Lower leg skin (tissue), 4 donors: Measurements from ENCODE around the gene ABCD2. TPM values are rescaled to one million over a fixed set of nuclear protein-coding genes. Genes with fewer than 3 reads are reported as not detected.

ENCODE experiments used
- DNase-seq, 2 donors: peaks; one replicate each; pipeline ENCODE4 v3.0.0-alpha.2; 2019; ENCODE audit warnings: low spot score in 2 of 2
- H3K4me3 ChIP-seq: fragments of 200-600 bp; sonication (generic); 2 replicates; pipeline ENCODE4 v1.5.1; 2017; ENCODE audit warnings: mild to moderate bottlenecking, low read depth; ENCODE audit not compliant: poor library complexity, severe bottlenecking
- CTCF ChIP-seq, 3 donors: fragments of 450-650 bp; IDR thresholded peaks; one replicate each; pipeline ENCODE4 v1.5.1; 2016; ENCODE audit warnings: antibody characterized with exemption in 3 of 3, mild to moderate bottlenecking in 3 of 3, moderate library complexity in 2 of 3
- POLR2A ChIP-seq, 2 donors: fragments of 450-650 bp; IDR thresholded peaks; one replicate each; pipeline ENCODE4 v1.6.1; 2016 to 2017; ENCODE audit warnings: antibody characterized with exemption in 2 of 2, mild to moderate bottlenecking in 1 of 2, moderate library complexity in 1 of 2
- WGBS, 2 donors: methylation state at CpG; one replicate each; pipeline ENCODE4 v1.1.5; 2018; 5-methylcytosine and 5-hydroxymethylcytosine counted together
- intact Hi-C: fragments of 100-400 bp; cut with DNase I; formaldehyde crosslinking; loops from one replicate; pipeline ENCODE4 v1.15.0; 2023; ENCODE audit warnings: low total_unique reads
- total RNA-seq, 4 donors: library from RNA; depleted of rRNA; stranded (reverse); fragments of >200 nt; gene quantifications; one replicate each; pipeline ENCODE4 v1.1.0, GENCODE V29; 2016

The ABCD2 gene
- total RNA-seq, 4 donors from 2014 or later = 0.05 to 0.23 (median 0.08) TPM

- WGBS, 2 donors = 57 to 78% methylated on average over 1 of the region's 1 CpG
- no peak for TF ChIP-seq POLR2A (IDR thresholded peaks at IDR 0.05)
- no peak for TF ChIP-seq CTCF (IDR thresholded peaks at IDR 0.05)
- no peak overlapping the region for H3K4me3 ChIP-seq
- DNase-seq = no peak
- intact Hi-C loops = no loop called here
Measured at GRCh38 chr12:39622306-39622705, 2.7 kb upstream of the ABCD2 start.

- DNase-seq = no peak
- no peak overlapping the region for H3K4me3 ChIP-seq
- TF ChIP-seq CTCF (IDR thresholded peaks at IDR 0.05) (no peak), POLR2A (IDR thresholded peaks at IDR 0.05) (no peak)
- intact Hi-C loops = no loop called here
Measured at GRCh38 chr12:39621670-39622069, 2.1 kb upstream of the ABCD2 start.

- TF ChIP-seq POLR2A (IDR thresholded peaks at IDR 0.05) (no peak), CTCF (IDR thresholded peaks at IDR 0.05) (no peak)
- DNase-seq = peak in 1 of 2 donors; percentile 61
- no peak overlapping the region for H3K4me3 ChIP-seq
- intact Hi-C loops = no loop called here
- 78 to 81% methylated on average over 11 of the region's 11 CpGs for WGBS, 2 donors
Measured at GRCh38 chr12:39620659-39621658, 1.4 kb upstream of the ABCD2 start.

GRCh38 chr12:39619316-39619659, 315 bp downstream of the ABCD2 start:
- 14 to 23% methylated on average over 10 of the region's 10 CpGs for WGBS, 2 donors
- H3K4me3 ChIP-seq = no peak overlapping the region
- intact Hi-C loops = no loop called here
- TF ChIP-seq CTCF (IDR thresholded peaks at IDR 0.05) = no peak
- no peak for TF ChIP-seq POLR2A (IDR thresholded peaks at IDR 0.05)
- DNase-seq = no peak

GRCh38 chr12:39618701-39619100, 902 bp downstream of the ABCD2 start:
- WGBS, 2 donors = 72 to 75% methylated on average over 5 of the region's 5 CpGs

More at GRCh38 chr12:39618701-39619100, 902 bp downstream of the ABCD2 start:
- H3K4me3 ChIP-seq = no peak overlapping the region
- no peak for TF ChIP-seq POLR2A (IDR thresholded peaks at IDR 0.05)
- TF ChIP-seq CTCF (IDR thresholded peaks at IDR 0.05) = no peak
- intact Hi-C loops = no loop called here
- DNase-seq = no peak
